Fibroblast of mammary gland (primary cell): ENCODE measurements around the gene HPCAL1.
A peak's percentile ranks its signal among the peaks of the same experiment; 100 is the strongest.

Experiments used
- DNase-seq: peaks from one replicate; pipeline ENCODE4 v3.0.0-alpha.2; 2010; ENCODE audit warnings: low read depth
- H3K4me3 ChIP-seq: 2 replicates; pipeline ENCODE4 v1.5.1; 2011; ENCODE audit warnings: low read depth, mild to moderate bottlenecking, low read length, moderate library complexity; ENCODE audit not compliant: control insufficient read depth
- CTCF ChIP-seq: conservative IDR thresholded peaks from 2 replicates; pipeline ENCODE4 v1.5.1; 2011; ENCODE audit warnings: low read depth, low read length, inconsistent platforms; ENCODE audit not compliant: control insufficient read depth, insufficient read depth

The HPCAL1 gene

GRCh38 chr2:10406016-10406415 lies 103.3 kb downstream of the HPCAL1 start:
- no peak for TF ChIP-seq CTCF
- DNase-seq: no peak
- no peak overlapping the region for H3K4me3 ChIP-seq

DNA sequence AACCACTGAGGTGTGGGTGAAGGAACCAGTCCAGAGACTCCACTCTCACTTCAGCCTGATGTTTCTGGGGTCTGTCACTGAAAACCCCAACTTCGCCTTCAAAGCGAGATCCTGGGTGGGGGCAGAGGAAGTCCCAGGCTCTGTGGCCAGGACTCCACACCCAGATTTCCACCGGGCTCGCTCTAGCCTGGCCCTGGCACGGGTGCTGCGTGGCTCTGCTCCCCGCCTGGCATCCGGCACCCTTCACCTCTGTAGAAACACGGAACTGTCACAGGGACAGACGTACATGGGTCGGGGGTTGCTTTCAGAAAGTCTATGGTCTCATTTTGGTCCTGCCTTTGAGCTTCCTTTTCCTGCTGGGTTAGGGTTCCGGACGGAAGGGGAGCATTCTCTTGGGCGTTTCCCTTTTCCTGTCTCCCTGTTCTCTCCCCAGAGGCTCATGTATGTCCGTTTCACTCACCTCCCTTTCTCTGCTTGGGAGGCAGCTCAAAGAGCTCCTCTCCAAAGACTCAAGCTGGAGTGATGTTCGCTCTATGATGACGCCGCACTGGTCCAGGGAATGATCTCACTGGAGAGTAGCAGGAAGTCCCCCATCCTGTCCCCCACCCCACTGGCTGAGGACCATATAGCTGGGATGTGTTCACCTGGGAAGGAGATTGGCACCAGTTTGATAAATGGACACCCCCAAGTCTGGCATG lies 103.9 kb downstream of the HPCAL1 start:
- peak; percentile 27 for DNase-seq
- TF ChIP-seq CTCF: no peak
- no peak overlapping the region for H3K4me3 ChIP-seq

DNA sequence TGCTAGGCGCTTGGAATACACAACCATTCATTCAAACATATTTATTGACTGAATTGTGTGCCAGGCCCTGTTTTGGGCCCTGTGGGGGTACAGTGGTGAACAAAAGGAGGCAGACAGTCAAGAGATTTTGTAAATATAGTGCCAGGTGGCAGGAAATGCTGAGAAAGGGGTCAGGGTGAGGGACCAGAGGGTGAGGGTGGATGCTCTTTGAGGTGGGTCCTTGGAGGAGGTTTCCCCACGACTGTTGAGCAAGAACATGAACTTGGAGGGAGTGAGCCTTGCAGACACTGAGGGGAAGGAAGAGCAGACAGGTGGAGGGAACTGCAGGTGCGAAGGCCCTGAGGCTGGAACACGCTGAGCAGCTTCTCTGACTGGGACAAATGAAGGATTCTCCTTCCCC lies 104.7 kb downstream of the HPCAL1 start:
- no peak overlapping the region for H3K4me3 ChIP-seq
- DNase-seq: no peak
- no peak for TF ChIP-seq CTCF

GRCh38 chr2:10407841-10408648 lies 105.3 kb downstream of the HPCAL1 start:
- TF ChIP-seq CTCF: no peak
- DNase-seq: peak; percentile 90
- H3K4me3 ChIP-seq: no peak overlapping the region

DNA sequence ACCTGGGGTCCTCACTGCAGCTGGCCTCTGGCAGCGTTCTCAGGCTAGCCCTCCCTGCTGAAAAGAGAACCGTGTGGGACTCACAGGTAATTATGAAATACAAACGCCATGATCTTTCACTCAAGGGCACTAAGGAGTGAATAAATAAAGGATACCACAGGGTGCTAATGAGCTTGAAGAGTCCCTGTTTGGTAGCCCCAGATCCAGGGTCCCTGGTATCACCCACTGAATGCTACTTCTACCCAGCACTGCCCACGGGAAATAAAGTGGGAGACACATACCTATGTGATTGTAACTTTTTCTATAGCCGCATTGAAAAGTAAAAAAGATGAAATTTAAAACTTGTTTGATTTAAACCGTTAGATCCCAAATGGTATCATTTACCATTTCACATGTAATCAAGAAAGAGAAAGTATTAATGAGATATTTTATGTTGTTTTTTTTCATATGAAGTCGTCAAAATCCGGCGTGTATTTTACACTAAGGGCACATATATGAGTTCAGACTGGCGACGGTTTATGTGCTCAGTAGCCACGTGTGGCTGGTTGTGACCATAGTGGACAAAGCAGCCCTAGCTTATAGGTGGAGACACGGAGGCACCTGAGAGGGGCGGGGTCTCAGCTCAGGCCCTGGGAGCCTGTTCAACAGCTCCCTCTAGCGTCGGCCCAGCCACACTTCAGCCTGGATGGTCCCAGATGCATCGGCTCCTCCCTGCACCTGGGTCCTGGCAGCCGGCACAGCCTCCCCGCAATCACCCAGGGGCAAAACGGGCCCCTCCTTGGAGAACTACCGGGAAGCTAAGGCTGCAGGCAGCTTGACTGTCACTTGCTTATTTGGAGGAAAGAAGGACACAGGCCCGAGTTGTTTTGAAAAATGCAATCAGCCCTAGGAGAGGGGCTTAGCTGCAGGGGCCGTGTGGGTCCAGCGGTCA lies 106.2 kb downstream of the HPCAL1 start:
- TF ChIP-seq CTCF: peak; percentile 90
- DNase-seq: peak; percentile 63
- H3K4me3 ChIP-seq: no peak overlapping the region
